Chondrocyte (in vitro differentiated cells): ENCODE measurements around the gene CYB561. TPM values are rescaled to one million over a fixed set of nuclear protein-coding genes. Genes with fewer than 3 reads are reported as not detected.

ENCODE experiments used
- DNase-seq: peaks from one replicate; pipeline ENCODE4 v3.0.0; 2021; ENCODE audit warnings: mixed read lengths, low spot score
- H3K27ac Mint-ChIP-seq: one replicate; pipeline ENCODE4 v1.8.0; 2021; ENCODE audit warnings: mild to moderate bottlenecking, moderate library complexity, mixed read lengths; ENCODE audit not compliant: unreplicated experiment
- H3K27me3 Mint-ChIP-seq: 2 replicates; pipeline ENCODE4 v1.8.0; 2021; ENCODE audit warnings: low read depth, mixed read lengths
- H3K36me3 Mint-ChIP-seq: 2 replicates; pipeline ENCODE4 v1.8.0; 2021; ENCODE audit warnings: low read depth, mixed read lengths
- H3K4me1 Mint-ChIP-seq: 2 replicates; pipeline ENCODE4 v1.8.0; 2021; ENCODE audit warnings: low read depth, mild to moderate bottlenecking, mixed read lengths
- H3K4me3 Mint-ChIP-seq: one replicate; pipeline ENCODE4 v1.8.0; 2021; ENCODE audit warnings: mild to moderate bottlenecking, moderate library complexity, mixed read lengths; ENCODE audit not compliant: unreplicated experiment
- H3K9me3 Mint-ChIP-seq: 2 replicates; pipeline ENCODE4 v1.8.0; 2021; ENCODE audit warnings: low read depth, mixed read lengths
- CTCF ChIP-seq: fragments of 200-600 bp; sonication (generic); IDR thresholded peaks from 2 replicates; pipeline ENCODE4 v1.5.0; 2021; ENCODE audit warnings: antibody characterized with exemption, mild to moderate bottlenecking, moderate library complexity
- long read RNA-seq: library from polyadenylated mRNA; stranded (forward); transcript quantifications from one replicate; pipeline ENCODE4 v2.0.0, GENCODE V29; 2021
- total RNA-seq: library from RNA; stranded (reverse); gene quantifications from 3 replicates; pipeline ENCODE4 v1.2.1, GENCODE V29; 2021

Gene CYB561, protein sequence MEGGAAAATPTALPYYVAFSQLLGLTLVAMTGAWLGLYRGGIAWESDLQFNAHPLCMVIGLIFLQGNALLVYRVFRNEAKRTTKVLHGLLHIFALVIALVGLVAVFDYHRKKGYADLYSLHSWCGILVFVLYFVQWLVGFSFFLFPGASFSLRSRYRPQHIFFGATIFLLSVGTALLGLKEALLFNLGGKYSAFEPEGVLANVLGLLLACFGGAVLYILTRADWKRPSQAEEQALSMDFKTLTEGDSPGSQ
- total RNA-seq = 6.2 to 10.1 TPM (median 9.0 TPM) in 3 replicates
- long read RNA-seq, transcript CYB561-201 (6 exons, 3,001 nt) = major isoform, 11 of 19 reads
- long read RNA-seq, partial matches to known transcripts = 0 of 19 reads
- long read RNA-seq, other reads (novel, unspliced or antisense) = 6 of 19 reads

GRCh38 chr17:63445954-63446752, at the start of gene CYB561:
Gene CYB561, minus strand, starts transcription at chr17:63446306. Its CDS starts 8,759 bp downstream, at chr17:63437547.
- no peak for DNase-seq

DNA sequence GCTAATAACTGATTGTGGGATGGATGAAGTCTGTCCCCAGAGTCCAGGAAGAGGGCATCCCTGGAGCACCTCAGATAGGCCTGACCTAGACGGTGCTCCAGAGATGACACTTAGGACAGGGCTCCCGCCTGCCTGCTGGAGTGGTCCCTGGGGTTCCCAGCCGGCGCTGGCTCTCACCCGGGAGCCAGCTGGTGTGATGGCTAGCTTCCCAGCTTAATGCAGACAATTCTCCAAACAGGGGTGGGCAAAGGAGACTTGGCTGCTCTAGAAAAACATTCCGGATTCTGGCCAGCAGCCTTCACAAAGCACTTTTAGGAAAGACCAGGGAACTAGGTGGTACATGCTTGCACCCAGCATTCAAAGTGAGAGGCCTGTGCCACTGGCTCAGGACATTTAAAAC, 49.4 kb upstream of the CYB561 start:
- Mint-ChIP-seq H3K27me3 (peaks cover 14% of the 10 kb centered on the region), H3K4me1 (peaks cover 5% of the 10 kb centered on the region), H3K27ac (no peak overlapping the region), H3K36me3 (no peaks in the 10 kb centered on the region), H3K4me3 (no peak overlapping the region), H3K9me3 (no peaks in the 10 kb centered on the region)
- no peak for TF ChIP-seq CTCF
- no peak for DNase-seq

More at GRCh38 chr17:63445954-63446752, at the start of gene CYB561:
- no peaks in the 10 kb centered on the region for H3K27me3 Mint-ChIP-seq
- peak; percentile 77 for TF ChIP-seq CTCF
- H3K27ac Mint-ChIP-seq = peak within 1 kb of the TSS; percentile 22
- peaks cover 7% of the 10 kb centered on the region for H3K4me1 Mint-ChIP-seq
- H3K9me3 Mint-ChIP-seq = no peaks in the 10 kb centered on the region
- H3K36me3 Mint-ChIP-seq = no peaks in the 10 kb centered on the region
- peak within 1 kb of the TSS; percentile 60 for H3K4me3 Mint-ChIP-seq

DNA sequence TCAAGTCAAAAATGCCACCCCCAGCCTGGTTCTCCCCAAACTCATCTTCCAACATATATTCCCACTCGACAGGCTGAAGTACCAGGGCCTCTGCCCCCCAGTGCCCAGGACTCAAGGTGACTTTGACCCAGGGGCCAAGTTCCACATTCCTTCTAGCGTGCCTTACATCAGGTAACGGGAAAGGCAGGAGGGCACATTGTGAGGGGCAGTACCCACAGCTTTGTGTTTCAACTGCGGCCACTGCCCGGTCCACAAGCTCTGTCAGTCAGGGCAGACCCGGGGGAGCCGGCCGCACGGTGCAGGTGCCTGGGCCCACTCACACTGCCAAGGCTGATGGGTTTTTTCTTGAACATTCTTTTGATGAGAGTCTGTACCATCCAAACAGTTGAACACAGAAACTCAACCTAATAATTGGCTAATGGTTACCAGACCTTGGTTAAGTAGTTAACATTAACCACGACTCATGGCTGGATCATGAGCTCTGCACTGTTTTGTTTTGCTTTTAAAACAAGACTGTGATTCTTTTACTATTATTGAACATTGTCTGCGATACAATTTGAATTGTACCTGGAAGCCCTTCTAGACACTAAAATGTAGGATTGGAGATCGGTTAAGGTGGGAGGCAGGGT, 48.3 kb upstream of the CYB561 start:
- Mint-ChIP-seq H3K27ac (no peak overlapping the region), H3K9me3 (no peaks in the 10 kb centered on the region), H3K27me3 (peaks cover 21% of the 10 kb centered on the region), H3K4me3 (no peak overlapping the region), H3K36me3 (no peaks in the 10 kb centered on the region), H3K4me1 (peaks cover 5% of the 10 kb centered on the region)
- TF ChIP-seq CTCF = no peak
- DNase-seq = peak; percentile 61

DNA sequence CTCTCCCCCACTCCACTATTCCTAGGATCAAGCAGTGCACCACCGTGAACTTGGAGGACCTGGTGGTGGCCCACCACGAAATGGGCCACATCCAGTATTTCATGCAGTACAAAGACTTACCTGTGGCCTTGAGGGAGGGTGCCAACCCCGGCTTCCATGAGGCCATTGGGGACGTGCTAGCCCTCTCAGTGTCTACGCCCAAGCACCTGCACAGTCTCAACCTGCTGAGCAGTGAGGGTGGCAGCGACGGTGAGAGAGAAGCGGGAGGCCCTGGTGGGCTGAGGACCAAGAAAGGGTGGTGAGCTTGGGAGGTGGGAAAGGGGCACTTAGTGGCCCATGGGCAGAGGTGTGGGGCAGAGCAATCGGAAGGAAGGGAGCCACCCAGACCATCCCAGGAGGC, 47.3 kb upstream of the CYB561 start:
- Mint-ChIP-seq H3K27ac (no peak overlapping the region), H3K9me3 (no peaks in the 10 kb centered on the region), H3K36me3 (no peaks in the 10 kb centered on the region), H3K4me3 (no peak overlapping the region), H3K27me3 (peaks cover 26% of the 10 kb centered on the region), H3K4me1 (peaks cover under 1% of the 10 kb centered on the region)
- no peak for DNase-seq
- TF ChIP-seq CTCF = no peak

DNA sequence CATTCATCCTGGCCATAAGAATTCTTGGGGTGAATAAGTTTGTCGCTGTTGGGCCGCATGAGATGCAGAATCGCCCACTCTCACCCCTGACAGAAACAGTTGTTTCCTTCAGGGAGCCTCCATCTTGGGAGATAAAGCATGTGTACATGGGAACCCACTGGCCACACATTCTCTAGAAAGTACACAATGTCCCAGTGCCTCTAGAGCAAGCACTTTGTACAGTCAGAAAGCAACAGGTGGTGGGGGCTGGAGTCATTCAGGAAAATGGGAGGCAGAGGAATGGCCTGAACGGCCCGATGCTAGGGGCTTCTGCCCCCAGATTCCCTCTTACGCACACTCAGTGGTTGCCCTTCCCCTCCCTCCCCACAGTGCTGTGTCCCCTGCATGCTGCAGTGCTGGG, 46.8 kb upstream of the CYB561 start:
- Mint-ChIP-seq H3K9me3 (no peaks in the 10 kb centered on the region), H3K27ac (no peak overlapping the region), H3K36me3 (no peaks in the 10 kb centered on the region), H3K4me1 (no peaks in the 10 kb centered on the region), H3K27me3 (peaks cover 26% of the 10 kb centered on the region), H3K4me3 (no peak overlapping the region)
- no peak for DNase-seq
- no peak for TF ChIP-seq CTCF
